ENCODE measurements around the gene CXorf49.
"Not testable (repeated sequence)": the region's sequence is repeated elsewhere in the genome, so short reads cannot be mapped to it uniquely, and the experiment has no call there.

The CXorf49 gene

GRCh38 chrX:71671043-71671780 lies 46.9 kb downstream of the CXorf49 start:
- DNase-seq: no peak

- DNase-seq: not testable (repeated sequence)
Observed at GRCh38 chrX:71669947-71670346, 48.1 kb downstream of the CXorf49 start.

- no peak for DNase-seq
Observed at GRCh38 chrX:71669492-71669891, 48.6 kb downstream of the CXorf49 start.

GRCh38 chrX:71668248-71668595 lies 49.9 kb downstream of the CXorf49 start:
- no peak for DNase-seq

- DNase-seq: no peak
Observed at GRCh38 chrX:71667328-71668247, 50.5 kb downstream of the CXorf49 start, which contains the start of gene LOC101059915. TSS of gene LOC101059915 (plus strand) at chrX:71667546.

GRCh38 chrX:71666240-71667223 lies 51.6 kb downstream of the CXorf49 start:
- no peak for DNase-seq

- DNase-seq: no peak
Observed at GRCh38 chrX:71665747-71666146, 52.3 kb downstream of the CXorf49 start.

GRCh38 chrX:71664889-71665491 lies 53.1 kb downstream of the CXorf49 start:
- no peak for DNase-seq
